Aorta (tissue), 5 donors: ENCODE measurements around the gene MORF4L1. TPM values are rescaled to one million over a fixed set of nuclear protein-coding genes. Genes with fewer than 3 reads are reported as not detected.
"Not testable (repeated sequence)": the region's sequence is repeated elsewhere in the genome, so short reads cannot be mapped to it uniquely, and the experiment has no call there.

Experiments
- ATAC-seq: fragments of 200-7000 bp; cut with Tn5 transposase; one replicate; pipeline ENCODE4 v1.9.1; 2022; ENCODE audit warnings: moderate library complexity; ENCODE audit not compliant: low FRiP score
- DNase-seq, 2 donors: peaks; one replicate each; pipeline ENCODE4 v3.0.0-alpha.2; 2020
- H3K27ac ChIP-seq, 2 donors: one replicate each; pipeline ENCODE4 v1.5.1; 2013; ENCODE audit warnings: low read length in 2 of 2, mild to moderate bottlenecking in 2 of 2, moderate library complexity in 2 of 2, control low read depth in 1 of 2, inconsistent platforms in 1 of 2, low read depth in 1 of 2
- H3K27me3 ChIP-seq, 2 donors: one replicate each; pipeline ENCODE4 v1.6.1; 2013; ENCODE audit warnings: control low read depth in 1 of 2, low read length in 1 of 2, mild to moderate bottlenecking in 1 of 2, moderate library complexity in 1 of 2; ENCODE audit not compliant: insufficient read depth in 2 of 2, control insufficient read depth in 1 of 2
- H3K36me3 ChIP-seq, 2 donors: one replicate each; pipeline ENCODE4 v1.6.1; 2013; ENCODE audit warnings: control low read depth in 1 of 2, low read length in 1 of 2, mild to moderate bottlenecking in 1 of 2; ENCODE audit not compliant: insufficient read depth in 2 of 2, control insufficient read depth in 1 of 2
- H3K4me1 ChIP-seq, 2 donors: one replicate each; pipeline ENCODE4 v1.6.1; 2013; ENCODE audit warnings: low read length in 2 of 2, control low read depth in 1 of 2, mild to moderate bottlenecking in 1 of 2, moderate library complexity in 1 of 2; ENCODE audit not compliant: insufficient read depth in 2 of 2, control insufficient read depth in 1 of 2
- H3K4me3 ChIP-seq, 2 donors: one replicate each; pipeline ENCODE4 v1.5.1; 2013; ENCODE audit warnings: low read length in 2 of 2, control low read depth in 1 of 2, mild to moderate bottlenecking in 1 of 2
- H3K9me3 ChIP-seq: one replicate; pipeline ENCODE4 v1.6.1; 2013; ENCODE audit warnings: mild to moderate bottlenecking, low read length; ENCODE audit not compliant: control insufficient read depth
- WGBS, 2 donors: extraction: QIAGEN DNeasy Blood & Tissue Kit; methylation state at CpG; one replicate each; pipeline ENCODE4 v1.1.7; 2013; 5-methylcytosine and 5-hydroxymethylcytosine counted together
- intact Hi-C, 2 donors: fragments of 100-400 bp; cut with DNase I; formaldehyde crosslinking; loops; one replicate each; pipeline versions ENCODE4 v1.14.2 to v1.15.0; 2022
- polyA plus RNA-seq, 2 donors: library from polyadenylated mRNA; stranded (reverse); fragments of 200-250 nt; gene quantifications; one replicate each; pipeline ENCODE4 v1.2.3, GENCODE V29; 2013
- total RNA-seq, 2 donors: library from RNA; stranded (reverse); fragmentation: NEBNext Ultra II Directional; extraction: Animal tissue kit (Norgen Biotek cat#: 25700); gene quantifications; one replicate each; pipeline ENCODE4 v1.2.1, GENCODE V29; 2021
- donor health status: healthy with polysubstance abuse.
- donor health status: Bipolar disorder and iron deficiency.
- donor health status: DM: no; HTN: no; CAD: no.
- donor health status: DM: no; HTN: no; CAD: no.
- donor health status: DM: yes; HTN: yes; CAD: no.

Gene MORF4L1
- total and polyA plus RNA-seq, 4 donors, result 363 to 868 (median 429) TPM

- 32 to 41% methylated on average over 6 of the region's 6 CpGs for WGBS, 2 donors
- ATAC-seq, result no peak
- DNase-seq, result no peak
- intact Hi-C loops, result no loop called here
- H3K27me3 ChIP-seq, result no peaks in the 10 kb centered on the region
- no peak overlapping the region for H3K4me3 ChIP-seq
- no peaks in the 10 kb centered on the region for H3K36me3 ChIP-seq
- H3K4me1 ChIP-seq, result no peaks in the 10 kb centered on the region
- no peak overlapping the region for H3K27ac ChIP-seq
- H3K9me3 ChIP-seq, result no peaks in the 10 kb centered on the region
These were observed 21.5 kb upstream of the MORF4L1 start for GRCh38 chr15:78850941-78851755.

GRCh38 chr15:78853500-78853899 lies 19.2 kb upstream of the MORF4L1 start:
- Histone ChIP-seq H3K4me3 (no peak overlapping the region), H3K27me3 (no peaks in the 10 kb centered on the region), H3K36me3 (no peaks in the 10 kb centered on the region), H3K27ac (no peak overlapping the region), H3K9me3 (no peaks in the 10 kb centered on the region), H3K4me1 (no peaks in the 10 kb centered on the region)
- DNase-seq (no peak), ATAC-seq (no peak)
- 92 to 95% methylated on average over 6 of the region's 6 CpGs for WGBS, 2 donors
- intact Hi-C loops, result no loop called here

GRCh38 chr15:78854833-78855372 lies 17.8 kb upstream of the MORF4L1 start:
- H3K4me3 ChIP-seq, result no peak overlapping the region
- H3K36me3 ChIP-seq, result no peaks in the 10 kb centered on the region
- intact Hi-C loops, result loop anchor here in 1 of 2 donors (5.0 kb wide), 1 partner anchor 43 kb away; the partner anchor contains the start of gene ADAMTS7
- ATAC-seq, result no peak
- DNase-seq, result no peak
- no peaks in the 10 kb centered on the region for H3K9me3 ChIP-seq
- H3K27me3 ChIP-seq, result no peaks in the 10 kb centered on the region
- peak overlapping the region in 1 of 2 donors; percentile 52 for H3K27ac ChIP-seq
- WGBS, 2 donors, result 85 to 96% methylated on average over 2 of the region's 2 CpGs
- no peaks in the 10 kb centered on the region for H3K4me1 ChIP-seq

- Histone ChIP-seq H3K27me3 (no peaks in the 10 kb centered on the region), H3K4me1 (no peaks in the 10 kb centered on the region), H3K4me3 (no peak overlapping the region), H3K9me3 (no peaks in the 10 kb centered on the region), H3K36me3 (no peaks in the 10 kb centered on the region), H3K27ac (no peak overlapping the region)
- ATAC-seq (peak; percentile 3), DNase-seq (no peak)
- intact Hi-C loops, result loop anchor here in 1 of 2 donors (5.0 kb wide), 1 partner anchor 43 kb away; the partner anchor contains the start of gene ADAMTS7
- 1 to 5% methylated on average over 4 of the region's 4 CpGs for WGBS, 2 donors
These were observed 16.9 kb upstream of the MORF4L1 start for GRCh38 chr15:78855746-78856145.

GRCh38 chr15:78859971-78860719 lies 12.5 kb upstream of the MORF4L1 start:
- Histone ChIP-seq H3K36me3 (no peaks in the 10 kb centered on the region), H3K27me3 (no peaks in the 10 kb centered on the region), H3K27ac (peak overlapping the region; percentile 62 to 75), H3K4me3 (peak overlapping the region in 1 of 2 donors; percentile 48), H3K9me3 (no peaks in the 10 kb centered on the region), H3K4me1 (no peaks in the 10 kb centered on the region)
- ATAC-seq (peak; percentile 88), DNase-seq (peak; percentile 81 to 91)
- 0 to 1% methylated on average over 28 of the region's 28 CpGs for WGBS, 2 donors
- intact Hi-C loops, result loop anchor here (1.0 to 5.0 kb wide), 2 partner anchors 48 to 49 kb away; partner anchors contain the start of gene ADAMTS7 (in 2 of the 2)

- ATAC-seq, DNase-seq, intact Hi-C loops, H3K36me3 ChIP-seq, H3K4me3 ChIP-seq, H3K27me3 ChIP-seq, H3K27ac ChIP-seq, H3K4me1 ChIP-seq, H3K9me3 ChIP-seq: not testable (repeated sequence)
- 97 to 100% methylated on average over 10 of the region's 10 CpGs for WGBS, 2 donors
These were observed 7.1 kb upstream of the MORF4L1 start for GRCh38 chr15:78865585-78865984.

- intact Hi-C loops, H3K4me1 ChIP-seq, H3K36me3 ChIP-seq, DNase-seq, H3K27ac ChIP-seq, H3K4me3 ChIP-seq, ATAC-seq, H3K9me3 ChIP-seq, H3K27me3 ChIP-seq: not testable (repeated sequence)
- 76 to 80% methylated on average over 8 of the region's 8 CpGs for WGBS, 2 donors
These were observed 6.7 kb upstream of the MORF4L1 start for GRCh38 chr15:78866031-78866430.

GRCh38 chr15:78866803-78867202 lies 5.9 kb upstream of the MORF4L1 start:
- Histone ChIP-seq H3K27ac (no peak overlapping the region), H3K4me1 (no peaks in the 10 kb centered on the region), H3K4me3 (no peak overlapping the region), H3K36me3 (no peaks in the 10 kb centered on the region), H3K9me3 (no peaks in the 10 kb centered on the region), H3K27me3 (no peaks in the 10 kb centered on the region)
- intact Hi-C loops, result no loop called here
- WGBS, 2 donors, result 20 to 61% methylated on average over 4 of the region's 4 CpGs
- DNase-seq (no peak), ATAC-seq (no peak)
